Mesothelial cell of epicardium (in vitro differentiated cells): ENCODE results near the gene LDLRAD1. TPM values are rescaled to one million over a fixed set of nuclear protein-coding genes. Genes with fewer than 3 reads are reported as not detected.

Source experiments
- DNase-seq, 2 experiments: peaks; one replicate each; pipeline ENCODE4 v3.0.0; 2021; ENCODE audit warnings: low spot score in 2 of 2; ENCODE audit not compliant: unreplicated experiment in 2 of 2
- H3K27ac Mint-ChIP-seq: 2 replicates; pipeline ENCODE4 v1.8.0; 2021; ENCODE audit warnings: mixed read lengths
- H3K27me3 Mint-ChIP-seq: 2 replicates; pipeline ENCODE4 v1.8.0; 2021; ENCODE audit warnings: low read depth, mixed read lengths
- H3K36me3 Mint-ChIP-seq: 2 replicates; pipeline ENCODE4 v1.8.0; 2021; ENCODE audit warnings: mixed read lengths
- H3K4me1 Mint-ChIP-seq: 2 replicates; pipeline ENCODE4 v1.8.0; 2021; ENCODE audit warnings: mixed read lengths
- H3K4me3 Mint-ChIP-seq: 2 replicates; pipeline ENCODE4 v1.8.0; 2021; ENCODE audit warnings: mild to moderate bottlenecking, moderate library complexity, mixed read lengths
- H3K9me3 Mint-ChIP-seq: 2 replicates; pipeline ENCODE4 v1.8.0; 2021; ENCODE audit warnings: mixed read lengths
- total RNA-seq: library from RNA; stranded (reverse); gene quantifications from 3 replicates; pipeline ENCODE4 v1.2.1, GENCODE V29; 2021
- TF ChIP-seq, protein P1 (sequence below): fragments of 200-600 bp; sonication (generic); IDR thresholded peaks from one replicate; pipeline ENCODE4 v1.5.0; 2021; ENCODE audit warnings: antibody characterized with exemption; ENCODE audit not compliant: unreplicated experiment

Gene LDLRAD1
- total RNA-seq, 1 donor from 2014 or later, result not detected

DNA sequence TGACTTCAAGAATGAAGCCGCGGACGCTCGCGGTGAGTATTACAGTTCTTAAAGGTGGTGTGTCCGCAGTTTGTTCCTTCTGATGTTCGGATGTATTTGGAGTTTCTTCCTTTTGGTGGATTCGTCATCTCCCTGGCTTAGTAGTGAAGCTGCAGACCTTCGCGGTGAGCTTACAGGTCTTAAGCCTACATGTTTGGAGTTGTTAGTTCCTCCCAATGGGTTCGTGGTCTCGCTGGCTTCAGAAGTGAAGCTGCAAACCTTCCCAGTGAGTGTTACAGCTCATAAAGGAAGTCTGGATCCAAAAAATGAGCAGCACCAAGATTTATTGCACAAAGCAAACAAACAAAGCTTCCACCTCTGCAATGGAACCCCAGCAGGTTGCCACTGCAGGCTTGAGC lies 14.7 kb downstream of the LDLRAD1 start:
- Mint-ChIP-seq H3K27ac (no peak overlapping the region), H3K4me1 (peaks cover 14% of the 10 kb centered on the region), H3K36me3 (no peaks in the 10 kb centered on the region), H3K27me3 (peaks cover 5% of the 10 kb centered on the region), H3K4me3 (no peak overlapping the region), H3K9me3 (peaks cover 12% of the 10 kb centered on the region)
- DNase-seq, result no peak
- TF ChIP-seq, protein P1, sequence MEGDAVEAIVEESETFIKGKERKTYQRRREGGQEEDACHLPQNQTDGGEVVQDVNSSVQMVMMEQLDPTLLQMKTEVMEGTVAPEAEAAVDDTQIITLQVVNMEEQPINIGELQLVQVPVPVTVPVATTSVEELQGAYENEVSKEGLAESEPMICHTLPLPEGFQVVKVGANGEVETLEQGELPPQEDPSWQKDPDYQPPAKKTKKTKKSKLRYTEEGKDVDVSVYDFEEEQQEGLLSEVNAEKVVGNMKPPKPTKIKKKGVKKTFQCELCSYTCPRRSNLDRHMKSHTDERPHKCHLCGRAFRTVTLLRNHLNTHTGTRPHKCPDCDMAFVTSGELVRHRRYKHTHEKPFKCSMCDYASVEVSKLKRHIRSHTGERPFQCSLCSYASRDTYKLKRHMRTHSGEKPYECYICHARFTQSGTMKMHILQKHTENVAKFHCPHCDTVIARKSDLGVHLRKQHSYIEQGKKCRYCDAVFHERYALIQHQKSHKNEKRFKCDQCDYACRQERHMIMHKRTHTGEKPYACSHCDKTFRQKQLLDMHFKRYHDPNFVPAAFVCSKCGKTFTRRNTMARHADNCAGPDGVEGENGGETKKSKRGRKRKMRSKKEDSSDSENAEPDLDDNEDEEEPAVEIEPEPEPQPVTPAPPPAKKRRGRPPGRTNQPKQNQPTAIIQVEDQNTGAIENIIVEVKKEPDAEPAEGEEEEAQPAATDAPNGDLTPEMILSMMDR, result no peak

DNA sequence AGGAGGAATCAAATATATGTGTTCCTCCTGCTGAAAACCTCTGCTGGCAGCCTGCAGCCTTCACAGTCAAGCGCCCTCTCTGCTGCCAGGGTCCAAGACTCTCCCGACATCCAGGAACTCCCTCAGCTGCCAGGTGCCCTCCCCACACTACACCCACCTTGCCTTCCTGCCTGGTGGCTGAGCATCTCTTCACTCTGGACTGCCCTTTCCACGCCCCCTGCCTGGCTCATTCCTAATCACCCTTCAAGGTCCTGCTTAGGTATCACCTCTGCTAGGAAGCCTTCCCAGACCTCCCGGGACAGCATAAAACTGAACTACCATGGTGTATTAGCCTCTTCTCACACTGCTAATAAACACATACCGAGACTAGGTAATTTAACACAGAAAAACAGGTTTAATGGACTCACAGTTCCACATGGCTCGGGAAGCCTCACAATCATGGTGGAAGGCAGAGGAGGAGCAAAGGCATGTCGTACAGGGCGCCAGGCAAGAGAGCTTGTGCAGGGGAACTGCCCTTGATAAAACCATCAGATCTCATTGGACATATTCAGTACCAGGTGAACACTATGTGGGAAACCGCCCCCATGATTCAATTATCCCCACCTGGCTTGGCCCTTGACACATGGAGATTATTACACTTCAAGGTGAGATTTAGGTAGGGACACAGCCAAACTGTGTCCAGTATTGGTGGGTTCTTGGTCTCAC lies 15.3 kb downstream of the LDLRAD1 start:
- no peak overlapping the region for H3K4me3 Mint-ChIP-seq

DNA sequence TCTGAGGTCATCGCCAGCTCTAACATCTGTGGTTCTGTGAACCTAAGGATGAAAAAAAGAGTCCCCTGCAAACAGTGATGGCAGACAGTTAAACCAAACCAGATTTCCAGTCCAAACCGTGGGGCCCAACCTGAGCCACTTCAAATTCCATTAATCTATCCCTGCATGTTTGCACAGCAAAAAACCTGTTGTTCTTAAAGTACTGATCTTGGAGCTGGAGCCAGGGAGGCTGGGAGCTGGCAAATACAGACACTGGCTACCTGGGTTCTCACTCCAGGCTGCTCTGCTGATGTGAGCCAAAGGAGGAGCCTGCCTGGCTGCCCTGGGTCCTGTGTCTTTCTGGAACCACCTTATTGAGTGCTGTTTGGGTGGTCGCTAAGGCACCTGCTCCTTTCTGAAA lies 16.4 kb downstream of the LDLRAD1 start:
- H3K27ac Mint-ChIP-seq, result peak overlapping the region; percentile 5
- H3K4me1 Mint-ChIP-seq, result peaks cover 14% of the 10 kb centered on the region
- no peaks in the 10 kb centered on the region for H3K36me3 Mint-ChIP-seq
- no peak for DNase-seq
- H3K4me3 Mint-ChIP-seq, result no peak overlapping the region
- TF ChIP-seq, protein P1, result no peak
- peaks cover 16% of the 10 kb centered on the region for H3K9me3 Mint-ChIP-seq
- H3K27me3 Mint-ChIP-seq, result peaks cover 8% of the 10 kb centered on the region

More for the DNA sequence above, 15.3 kb downstream of the LDLRAD1 start:
- peaks cover 14% of the 10 kb centered on the region for H3K4me1 Mint-ChIP-seq
- H3K27me3 Mint-ChIP-seq, result peaks cover 5% of the 10 kb centered on the region
- TF ChIP-seq, protein P1, result no peak
- H3K9me3 Mint-ChIP-seq, result peaks cover 16% of the 10 kb centered on the region
- H3K36me3 Mint-ChIP-seq, result no peaks in the 10 kb centered on the region
- no peak overlapping the region for H3K27ac Mint-ChIP-seq
- DNase-seq, result no peak

DNA sequence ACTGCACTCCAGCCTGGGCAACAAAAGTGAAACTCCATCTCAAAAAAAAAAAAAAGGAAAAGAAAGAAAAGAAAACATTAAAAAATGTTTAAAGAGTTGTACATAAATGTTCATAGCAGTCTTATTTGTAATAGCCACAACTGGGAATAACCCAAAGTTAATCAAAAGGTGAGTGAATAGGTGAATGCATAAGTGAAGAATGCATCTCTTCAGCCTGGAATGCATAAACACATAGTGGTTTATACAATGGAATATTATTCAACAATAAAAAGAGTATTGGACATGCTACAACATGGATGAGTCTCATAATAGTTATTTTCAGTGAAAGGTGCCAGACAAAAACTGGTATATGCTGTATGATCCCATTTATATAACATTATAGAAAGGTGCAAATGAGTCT lies 18.1 kb downstream of the LDLRAD1 start:
- Mint-ChIP-seq H3K27ac (no peak overlapping the region), H3K4me1 (peaks cover 14% of the 10 kb centered on the region), H3K9me3 (peaks cover 12% of the 10 kb centered on the region), H3K4me3 (no peak overlapping the region), H3K36me3 (no peaks in the 10 kb centered on the region), H3K27me3 (peaks cover 8% of the 10 kb centered on the region)
- TF ChIP-seq, protein P1, result no peak
- no peak for DNase-seq

DNA sequence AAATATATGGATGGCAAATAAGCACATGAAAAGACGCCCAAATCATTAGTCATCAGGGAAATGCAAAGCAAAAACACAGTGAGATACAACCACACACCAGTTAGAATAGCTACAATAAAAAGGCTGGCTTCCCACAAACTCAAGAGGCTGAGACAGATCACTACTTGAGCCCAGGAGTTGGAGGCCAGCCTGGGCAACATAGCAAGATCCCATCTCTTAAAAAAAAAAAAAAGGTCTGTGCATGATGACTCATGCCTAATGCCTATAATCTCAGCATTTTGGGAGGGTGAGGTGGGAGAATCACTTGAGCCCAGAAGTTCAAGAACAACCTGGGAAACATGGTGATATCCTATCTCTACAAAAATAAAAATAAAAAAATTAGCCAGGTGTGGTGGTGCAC lies 19.8 kb downstream of the LDLRAD1 start:
- peaks cover 14% of the 10 kb centered on the region for H3K4me1 Mint-ChIP-seq
- TF ChIP-seq, protein P1, result no peak
- peaks cover 10% of the 10 kb centered on the region for H3K9me3 Mint-ChIP-seq
- DNase-seq, result no peak
- no peak overlapping the region for H3K27ac Mint-ChIP-seq
- peaks cover 7% of the 10 kb centered on the region for H3K27me3 Mint-ChIP-seq
- no peaks in the 10 kb centered on the region for H3K36me3 Mint-ChIP-seq
- no peak overlapping the region for H3K4me3 Mint-ChIP-seq
